Thyroid gland (tissue), 4 donors: ENCODE measurements around the gene BCAT1. TPM values are rescaled to one million over a fixed set of nuclear protein-coding genes. Genes with fewer than 3 reads are reported as not detected.

Experiments used
- DNase-seq, 2 donors: peaks; one replicate each; pipeline ENCODE4 v3.0.0-alpha.2; 2019
- H3K27ac ChIP-seq, 3 donors: fragments of 200-600 bp; sonication (generic); 1 replicate in 2 of 3; 2 replicates in 1 of 3; pipeline ENCODE4 v1.5.1; 2016 to 2019; ENCODE audit warnings: mild to moderate bottlenecking in 1 of 3, moderate library complexity in 1 of 3
- H3K27me3 ChIP-seq: fragments of 200-600 bp; sonication (generic); one replicate; pipeline ENCODE4 v1.5.1; 2019
- H3K36me3 ChIP-seq, 2 donors: fragments of 200-600 bp; sonication (generic); one replicate each; pipeline ENCODE4 v1.5.1; 2016 to 2019
- H3K4me1 ChIP-seq, 2 donors: fragments of 200-600 bp; sonication (generic); one replicate each; pipeline ENCODE4 v1.5.1; 2017 to 2019
- H3K4me3 ChIP-seq, 3 donors: fragments of 200-600 bp; sonication (generic); replicated peaks in 1 of 3; 1 replicate in 2 of 3; 2 replicates in 1 of 3; pipeline ENCODE4 v1.5.1; 2016; ENCODE audit warnings: mild to moderate bottlenecking in 1 of 3
- H3K9me3 ChIP-seq: fragments of 200-600 bp; sonication (generic); one replicate; pipeline ENCODE4 v1.5.1; 2017
- POLR2A ChIP-seq, 2 donors: fragments of 450-650 bp; IDR thresholded peaks; one replicate each; pipeline ENCODE4 v1.6.1; 2017; ENCODE audit warnings: antibody characterized with exemption in 2 of 2, mild to moderate bottlenecking in 2 of 2, moderate library complexity in 1 of 2
- WGBS, 2 donors: methylation state at CpG; one replicate each; pipeline ENCODE4 v1.1.5; 2017; 5-methylcytosine and 5-hydroxymethylcytosine counted together
- intact Hi-C: fragments of 100-400 bp; cut with DNase I; formaldehyde crosslinking; loops from one replicate; pipeline ENCODE4 v1.15.1; 2023
- total RNA-seq, 4 donors: library from RNA; depleted of rRNA; stranded (reverse); fragments of >200 nt; gene quantifications; one replicate each; pipeline ENCODE4 v1.2.3, GENCODE V29; 2016
- TF ChIP-seq, protein P1 (sequence below), 6 experiments: fragments of 200-600 bp in 3 of 6; fragments of 450-650 bp in 3 of 6; sonication (generic) in 3 of 6; IDR thresholded peaks; one replicate each; pipeline ENCODE4 v1.5.1; 2016 to 2019; ENCODE audit warnings: antibody characterized with exemption in 6 of 6, mild to moderate bottlenecking in 2 of 6, inconsistent platforms in 1 of 6, moderate library complexity in 1 of 6

BCAT1 gene
- total RNA-seq, 4 donors from 2014 or later: 3.8 to 49.1 (median 13.2) TPM

DNA sequence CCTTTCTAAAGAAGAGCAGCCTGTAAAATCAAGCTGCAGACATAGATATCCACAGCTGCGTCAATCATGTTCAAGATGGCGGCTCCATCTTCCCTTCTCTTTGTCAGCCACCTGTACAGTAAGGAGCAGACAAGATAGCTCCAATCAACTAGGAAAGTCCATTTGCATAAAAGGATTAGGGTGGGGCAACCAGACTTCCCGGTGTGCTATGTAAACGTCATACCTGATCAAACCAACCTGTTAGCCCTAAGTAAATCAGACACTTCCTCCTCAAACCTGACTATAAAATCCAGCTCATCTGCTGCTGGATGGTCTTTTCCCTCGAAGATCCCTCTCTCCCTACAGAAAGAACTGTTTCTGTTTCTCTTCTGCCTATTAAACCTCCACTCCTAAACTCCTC, 60.1 kb downstream of the BCAT1 start:
- H3K27me3 ChIP-seq: no peaks in the 10 kb centered on the region
- DNase-seq: no peak
- H3K36me3 ChIP-seq: no peaks in the 10 kb centered on the region
- intact Hi-C loops: no loop called here
- H3K4me1 ChIP-seq: no peaks in the 10 kb centered on the region
- no peak overlapping the region for H3K4me3 ChIP-seq
- WGBS, 2 donors: 73 to 80% methylated on average over 5 of the region's 5 CpGs
- no peak overlapping the region for H3K27ac ChIP-seq
- TF ChIP-seq, protein P1, sequence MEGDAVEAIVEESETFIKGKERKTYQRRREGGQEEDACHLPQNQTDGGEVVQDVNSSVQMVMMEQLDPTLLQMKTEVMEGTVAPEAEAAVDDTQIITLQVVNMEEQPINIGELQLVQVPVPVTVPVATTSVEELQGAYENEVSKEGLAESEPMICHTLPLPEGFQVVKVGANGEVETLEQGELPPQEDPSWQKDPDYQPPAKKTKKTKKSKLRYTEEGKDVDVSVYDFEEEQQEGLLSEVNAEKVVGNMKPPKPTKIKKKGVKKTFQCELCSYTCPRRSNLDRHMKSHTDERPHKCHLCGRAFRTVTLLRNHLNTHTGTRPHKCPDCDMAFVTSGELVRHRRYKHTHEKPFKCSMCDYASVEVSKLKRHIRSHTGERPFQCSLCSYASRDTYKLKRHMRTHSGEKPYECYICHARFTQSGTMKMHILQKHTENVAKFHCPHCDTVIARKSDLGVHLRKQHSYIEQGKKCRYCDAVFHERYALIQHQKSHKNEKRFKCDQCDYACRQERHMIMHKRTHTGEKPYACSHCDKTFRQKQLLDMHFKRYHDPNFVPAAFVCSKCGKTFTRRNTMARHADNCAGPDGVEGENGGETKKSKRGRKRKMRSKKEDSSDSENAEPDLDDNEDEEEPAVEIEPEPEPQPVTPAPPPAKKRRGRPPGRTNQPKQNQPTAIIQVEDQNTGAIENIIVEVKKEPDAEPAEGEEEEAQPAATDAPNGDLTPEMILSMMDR (IDR thresholded peaks at IDR 0.05): no peak
- TF ChIP-seq POLR2A (IDR thresholded peaks at IDR 0.05): no peak
- H3K9me3 ChIP-seq: no peaks in the 10 kb centered on the region

DNA sequence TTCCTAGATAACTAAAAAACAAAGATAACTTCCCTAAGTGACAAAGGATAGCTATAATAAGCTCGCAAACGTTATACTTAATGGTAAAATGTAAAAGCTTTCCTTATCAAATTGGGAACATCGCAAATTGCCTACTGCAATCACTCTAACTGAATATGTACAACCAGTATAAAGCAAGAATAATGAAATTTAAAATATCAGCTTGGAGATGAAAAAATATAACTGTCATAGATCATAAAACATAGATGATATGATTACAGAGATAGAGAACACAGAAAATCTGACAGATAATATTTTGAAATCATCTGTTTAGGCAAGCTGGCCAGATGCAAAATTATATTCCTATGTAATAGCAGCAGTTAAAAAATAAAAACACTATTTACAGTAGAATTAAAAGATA, 64.0 kb downstream of the BCAT1 start:
- TF ChIP-seq POLR2A (IDR thresholded peaks at IDR 0.05): no peak
- TF ChIP-seq, protein P1 (IDR thresholded peaks at IDR 0.05): no peak
- no peaks in the 10 kb centered on the region for H3K9me3 ChIP-seq
- H3K27me3 ChIP-seq: no peaks in the 10 kb centered on the region
- 89 to 90% methylated on average over 3 of the region's 3 CpGs for WGBS, 2 donors
- no peak for DNase-seq
- no peaks in the 10 kb centered on the region for H3K36me3 ChIP-seq
- no peak overlapping the region for H3K4me3 ChIP-seq
- no peaks in the 10 kb centered on the region for H3K4me1 ChIP-seq
- intact Hi-C loops: no loop called here
- no peak overlapping the region for H3K27ac ChIP-seq

DNA sequence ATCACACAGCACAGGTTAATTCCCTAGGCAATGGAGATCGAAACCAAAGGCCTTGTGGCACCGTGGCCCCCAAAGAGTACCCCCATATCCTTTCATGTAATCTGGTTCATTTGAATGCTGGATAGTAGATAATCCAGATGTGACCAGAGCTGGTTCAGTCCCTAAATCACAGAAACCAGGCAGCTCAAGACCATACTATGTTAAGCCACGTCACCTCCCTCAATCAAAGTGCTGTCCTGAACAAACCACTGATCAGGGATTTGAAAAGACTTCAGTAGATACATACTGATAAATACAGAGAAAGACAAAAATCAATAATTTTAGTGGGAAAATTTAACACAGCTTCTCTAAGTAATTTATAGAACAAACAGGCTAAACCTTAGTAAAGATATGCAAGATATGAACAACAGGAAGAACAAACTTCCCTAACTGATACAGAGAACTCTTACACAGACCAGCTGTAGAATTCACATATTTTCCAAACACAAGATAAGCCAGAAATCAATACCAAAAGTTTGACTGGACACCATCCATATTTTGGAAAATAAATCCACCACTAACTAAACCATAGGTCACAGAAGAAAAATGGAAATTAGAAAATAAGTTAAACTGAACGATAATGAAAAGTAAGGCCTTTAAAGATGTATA, 67.1 kb downstream of the BCAT1 start:
- H3K36me3 ChIP-seq: no peaks in the 10 kb centered on the region
- no peaks in the 10 kb centered on the region for H3K9me3 ChIP-seq
- DNase-seq: no peak
- TF ChIP-seq, protein P1 (IDR thresholded peaks at IDR 0.05): no peak
- TF ChIP-seq POLR2A (IDR thresholded peaks at IDR 0.05): no peak
- WGBS, 2 donors: 93 to 96% methylated on average over 4 of the region's 4 CpGs
- H3K4me3 ChIP-seq: no peak overlapping the region
- H3K27me3 ChIP-seq: no peaks in the 10 kb centered on the region
- H3K27ac ChIP-seq: no peak overlapping the region
- no peaks in the 10 kb centered on the region for H3K4me1 ChIP-seq
- intact Hi-C loops: no loop called here

DNA sequence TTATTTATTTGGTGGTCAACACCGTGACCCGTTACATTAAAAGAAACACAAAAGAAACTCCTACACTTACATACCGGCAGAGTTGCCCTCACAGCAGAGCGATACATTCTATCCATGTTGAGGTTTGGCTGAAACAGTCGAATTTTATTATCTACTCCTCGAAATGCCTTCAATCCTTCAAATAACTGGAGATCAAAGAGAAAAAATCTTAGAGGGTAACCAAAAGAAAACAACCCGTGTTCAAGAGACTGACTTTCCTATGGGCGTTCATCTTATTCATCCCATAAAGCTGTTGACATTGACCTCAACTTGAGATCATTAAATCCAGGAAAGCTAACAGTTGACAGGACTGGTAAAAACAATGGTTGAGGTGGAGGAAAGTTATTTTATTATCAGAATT, 67.7 kb downstream of the BCAT1 start:
- H3K27ac ChIP-seq: no peak overlapping the region
- H3K4me1 ChIP-seq: no peaks in the 10 kb centered on the region
- H3K27me3 ChIP-seq: no peaks in the 10 kb centered on the region
- TF ChIP-seq POLR2A (IDR thresholded peaks at IDR 0.05): no peak
- WGBS, 2 donors: 65 to 74% methylated on average over 8 of the region's 8 CpGs
- no peak for DNase-seq
- no peak overlapping the region for H3K4me3 ChIP-seq
- no peaks in the 10 kb centered on the region for H3K36me3 ChIP-seq
- intact Hi-C loops: no loop called here
- no peaks in the 10 kb centered on the region for H3K9me3 ChIP-seq

DNA sequence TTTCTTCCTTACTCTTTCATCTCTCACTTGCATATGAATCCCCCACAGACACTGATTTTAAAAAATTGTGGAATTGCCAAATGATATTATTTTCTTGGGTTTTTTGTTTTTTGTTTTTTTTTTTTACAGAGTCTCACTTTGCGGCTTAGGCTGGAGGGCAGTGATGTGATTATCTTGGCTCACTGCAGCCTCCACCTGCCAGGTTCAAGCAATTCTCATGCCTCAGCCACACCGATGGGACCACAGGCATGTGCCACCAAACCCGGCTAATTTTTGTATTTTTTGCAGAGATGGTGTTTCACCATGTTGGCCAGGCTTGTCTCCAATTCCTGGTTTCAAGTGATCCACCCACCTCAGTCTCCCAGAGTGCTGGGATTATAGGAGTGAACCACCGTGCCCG, 68.2 kb downstream of the BCAT1 start:
- no peaks in the 10 kb centered on the region for H3K36me3 ChIP-seq

More for the DNA sequence above, 68.2 kb downstream of the BCAT1 start:
- Histone ChIP-seq H3K9me3 (no peaks in the 10 kb centered on the region), H3K27ac (no peak overlapping the region), H3K4me1 (no peaks in the 10 kb centered on the region), H3K4me3 (no peak overlapping the region), H3K27me3 (no peaks in the 10 kb centered on the region)
- intact Hi-C loops: no loop called here
- DNase-seq: no peak
- WGBS, 2 donors: 93 to 95% methylated on average over 5 of the region's 5 CpGs
- TF ChIP-seq POLR2A (IDR thresholded peaks at IDR 0.05): no peak
- TF ChIP-seq, protein P1 (IDR thresholded peaks at IDR 0.05): no peak
